Measurements from ENCODE around the gene HDAC7.

HDAC7 gene

GRCh38 chr12:47841910-47842309 lies 22.2 kb upstream of the HDAC7 start:
- ATAC-seq (ENCODE audit: low read depth) = no peak
- H3K4me3 Mint-ChIP-seq = no peak overlapping the region
- no peaks in the 10 kb centered on the region for H3K36me3 Mint-ChIP-seq
- H3K27ac Mint-ChIP-seq = no peak overlapping the region
- H3K4me1 Mint-ChIP-seq = peaks cover 7% of the 10 kb centered on the region
- DNase-seq (ENCODE audit: low spot score in 2 of 2) = no peak
- no peaks in the 10 kb centered on the region for H3K9me3 Mint-ChIP-seq
- peaks cover 6% of the 10 kb centered on the region for H3K27me3 Mint-ChIP-seq

- DNase-seq (ENCODE audit: low spot score in 2 of 2) (no peak), ATAC-seq (ENCODE audit: low read depth) (no peak)
- Mint-ChIP-seq H3K4me1 (peaks cover 10% of the 10 kb centered on the region), H3K9me3 (no peaks in the 10 kb centered on the region), H3K27me3 (peaks cover 6% of the 10 kb centered on the region), H3K27ac (no peak overlapping the region), H3K4me3 (no peak overlapping the region), H3K36me3 (no peaks in the 10 kb centered on the region)
Observed at GRCh38 chr12:47841501-47841900, 21.8 kb upstream of the HDAC7 start.

- Mint-ChIP-seq H3K4me1 (peaks cover 20% of the 10 kb centered on the region), H3K4me3 (no peak overlapping the region), H3K27ac (no peak overlapping the region), H3K36me3 (no peaks in the 10 kb centered on the region), H3K9me3 (no peaks in the 10 kb centered on the region), H3K27me3 (peaks cover 4% of the 10 kb centered on the region)
- ATAC-seq (ENCODE audit: low read depth) (no peak), DNase-seq (ENCODE audit: low spot score in 2 of 2) (no peak)
Observed at GRCh38 chr12:47840571-47840970, 20.9 kb upstream of the HDAC7 start.

- peaks cover 31% of the 10 kb centered on the region for H3K4me1 Mint-ChIP-seq
- H3K27me3 Mint-ChIP-seq = peaks cover 2% of the 10 kb centered on the region
- no peak overlapping the region for H3K27ac Mint-ChIP-seq
- H3K36me3 Mint-ChIP-seq = no peaks in the 10 kb centered on the region
- no peaks in the 10 kb centered on the region for H3K9me3 Mint-ChIP-seq
- no peak overlapping the region for H3K4me3 Mint-ChIP-seq
- ATAC-seq (ENCODE audit: low read depth) = no peak
- DNase-seq (ENCODE audit: low spot score in 2 of 2) = no peak
Observed at GRCh38 chr12:47839214-47839876, 19.6 kb upstream of the HDAC7 start.

- DNase-seq (ENCODE audit: low spot score in 2 of 2) (peak in 1 of 2 donors; percentile 33), ATAC-seq (ENCODE audit: low read depth) (peak; percentile 41)
- peaks cover 2% of the 10 kb centered on the region for H3K27me3 Mint-ChIP-seq
- H3K27ac Mint-ChIP-seq = no peak overlapping the region
- H3K36me3 Mint-ChIP-seq = no peaks in the 10 kb centered on the region
- peaks cover 37% of the 10 kb centered on the region for H3K4me1 Mint-ChIP-seq
- no peak overlapping the region for H3K4me3 Mint-ChIP-seq
- H3K9me3 Mint-ChIP-seq = no peaks in the 10 kb centered on the region
Observed at GRCh38 chr12:47838286-47838931, 18.7 kb upstream of the HDAC7 start.

- peaks cover 2% of the 10 kb centered on the region for H3K27me3 Mint-ChIP-seq
- no peak overlapping the region for H3K27ac Mint-ChIP-seq
- H3K9me3 Mint-ChIP-seq = no peaks in the 10 kb centered on the region
- H3K4me3 Mint-ChIP-seq = peak overlapping the region; percentile 11
- H3K4me1 Mint-ChIP-seq = peaks cover 45% of the 10 kb centered on the region
- no peaks in the 10 kb centered on the region for H3K36me3 Mint-ChIP-seq
- ATAC-seq (ENCODE audit: low read depth) = peak; percentile 32
- peak; percentile 61 to 71 for DNase-seq (ENCODE audit: low spot score in 2 of 2)
Observed at GRCh38 chr12:47837190-47838171, 17.8 kb upstream of the HDAC7 start.

- Mint-ChIP-seq H3K36me3 (no peaks in the 10 kb centered on the region), H3K27ac (peak overlapping the region; percentile 86), H3K9me3 (no peaks in the 10 kb centered on the region), H3K27me3 (no peaks in the 10 kb centered on the region), H3K4me3 (no peak overlapping the region), H3K4me1 (peaks cover 50% of the 10 kb centered on the region)
- DNase-seq (ENCODE audit: low spot score in 2 of 2) (no peak), ATAC-seq (ENCODE audit: low read depth) (no peak)
Observed at GRCh38 chr12:47835831-47836155, 16.1 kb upstream of the HDAC7 start.

- H3K4me3 Mint-ChIP-seq = no peak overlapping the region
- no peaks in the 10 kb centered on the region for H3K27me3 Mint-ChIP-seq
- peaks cover 52% of the 10 kb centered on the region for H3K4me1 Mint-ChIP-seq
- no peaks in the 10 kb centered on the region for H3K36me3 Mint-ChIP-seq
- H3K9me3 Mint-ChIP-seq = no peaks in the 10 kb centered on the region
- DNase-seq (ENCODE audit: low spot score in 2 of 2) = no peak
- H3K27ac Mint-ChIP-seq = peak overlapping the region; percentile 86
- no peak for ATAC-seq (ENCODE audit: low read depth)
Observed at GRCh38 chr12:47835006-47835830, 15.5 kb upstream of the HDAC7 start.

GRCh38 chr12:47834199-47834903 lies 14.6 kb upstream of the HDAC7 start:
- Mint-ChIP-seq H3K27ac (peak overlapping the region; percentile 42), H3K27me3 (no peaks in the 10 kb centered on the region), H3K9me3 (no peaks in the 10 kb centered on the region), H3K4me3 (no peak overlapping the region), H3K4me1 (peaks cover 52% of the 10 kb centered on the region), H3K36me3 (no peaks in the 10 kb centered on the region)
- ATAC-seq (ENCODE audit: low read depth) = no peak
- DNase-seq (ENCODE audit: low spot score in 2 of 2) = no peak

- ATAC-seq (ENCODE audit: low read depth) (no peak), DNase-seq (ENCODE audit: low spot score in 2 of 2) (no peak)
- no peak overlapping the region for H3K4me3 Mint-ChIP-seq
- H3K9me3 Mint-ChIP-seq = no peaks in the 10 kb centered on the region
- H3K27ac Mint-ChIP-seq = peak overlapping the region; percentile 91
- peaks cover 52% of the 10 kb centered on the region for H3K4me1 Mint-ChIP-seq
- no peaks in the 10 kb centered on the region for H3K27me3 Mint-ChIP-seq
- no peaks in the 10 kb centered on the region for H3K36me3 Mint-ChIP-seq
Observed at GRCh38 chr12:47833591-47834012, 13.9 kb upstream of the HDAC7 start.

- Mint-ChIP-seq H3K27me3 (no peaks in the 10 kb centered on the region), H3K27ac (peak overlapping the region; percentile 91), H3K36me3 (no peaks in the 10 kb centered on the region), H3K4me3 (no peak overlapping the region), H3K9me3 (no peaks in the 10 kb centered on the region), H3K4me1 (peaks cover 46% of the 10 kb centered on the region)
- ATAC-seq (ENCODE audit: low read depth) (peak; percentile 57), DNase-seq (ENCODE audit: low spot score in 2 of 2) (no peak)
Observed at GRCh38 chr12:47832263-47832933, 12.7 kb upstream of the HDAC7 start.

- Mint-ChIP-seq H3K36me3 (no peaks in the 10 kb centered on the region), H3K27ac (no peak overlapping the region), H3K27me3 (no peaks in the 10 kb centered on the region), H3K4me1 (peaks cover 26% of the 10 kb centered on the region), H3K4me3 (no peak overlapping the region), H3K9me3 (no peaks in the 10 kb centered on the region)
- no peak for DNase-seq (ENCODE audit: low spot score in 2 of 2)
- ATAC-seq (ENCODE audit: low read depth) = no peak
Observed at GRCh38 chr12:47829584-47829983, 9.9 kb upstream of the HDAC7 start.
